GM15510 (cell line): ENCODE data around the gene HYAL1.

ENCODE experiments used
- POLR2A ChIP-seq: IDR thresholded peaks from 3 replicates; pipeline ENCODE4 v1.6.1; 2011; ENCODE audit warnings: borderline replicate concordance; ENCODE audit not compliant: insufficient read length; ENCODE audit errors: extremely low read depth

Gene HYAL1

GRCh38 chr3:50256978-50257890 lies 46.1 kb downstream of the HYAL1 start:
- no peak for TF ChIP-seq POLR2A

DNA sequence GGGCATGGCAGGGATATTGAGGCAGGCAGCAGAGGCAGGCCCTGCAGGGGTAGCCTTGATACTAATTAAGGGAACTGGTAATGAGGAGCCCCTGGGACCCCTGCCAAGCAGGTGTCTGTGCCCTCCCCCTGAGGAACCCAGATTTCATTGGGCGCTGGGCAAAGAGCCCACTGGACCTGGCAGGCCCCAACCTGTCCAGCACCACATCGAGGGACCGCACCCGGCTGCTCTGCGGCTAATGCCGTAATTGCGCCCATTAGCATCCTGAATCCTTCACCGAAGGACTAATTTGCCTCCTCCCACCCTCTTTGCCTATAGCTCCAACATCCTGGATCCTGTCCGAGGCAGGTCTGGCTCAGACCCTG lies 48.1 kb downstream of the HYAL1 start:
- TF ChIP-seq POLR2A, result no peak

GRCh38 chr3:50254577-50255250 lies 48.7 kb downstream of the HYAL1 start:
- no peak for TF ChIP-seq POLR2A

DNA sequence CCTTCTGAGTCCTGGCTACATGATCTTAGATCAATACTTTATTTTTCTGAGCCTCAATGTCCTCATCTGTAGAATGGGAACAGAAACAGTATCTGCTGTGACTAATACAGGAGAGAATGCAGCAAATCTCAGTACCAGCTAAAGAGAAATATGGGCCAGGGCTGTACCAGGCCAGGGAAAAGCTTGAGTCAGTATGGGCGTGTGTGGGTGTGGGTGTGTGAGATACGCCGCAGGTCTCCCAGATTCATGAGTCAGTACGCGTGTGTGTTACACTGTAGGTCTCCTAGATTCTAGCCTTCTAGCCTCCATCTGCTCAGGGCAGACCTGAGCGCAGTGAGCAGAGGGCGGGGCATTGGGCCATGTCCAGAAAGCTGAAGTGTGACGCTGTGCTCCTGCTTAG lies 52.2 kb downstream of the HYAL1 start:
- no peak for TF ChIP-seq POLR2A

GRCh38 chr3:50250514-50250913 lies 52.9 kb downstream of the HYAL1 start:
- TF ChIP-seq POLR2A, result no peak
